CD14-positive monocyte (primary cell): ENCODE measurements around the gene DENND4B. TPM values are rescaled to one million over a fixed set of nuclear protein-coding genes. Genes with fewer than 3 reads are reported as not detected.

ENCODE experiments used
- DNase-seq, 3 donors: peaks; one replicate each; pipeline ENCODE4 v3.0.0-alpha.2; 2011 to 2022
- H2AFZ ChIP-seq: 2 replicates; pipeline ENCODE4 v1.6.0; 2012; ENCODE audit warnings: mild to moderate bottlenecking, low read depth, low read length, inconsistent platforms; ENCODE audit not compliant: insufficient read depth, poor library complexity, severe bottlenecking
- H3K27ac ChIP-seq, 2 donors: 1 replicate in 1 of 2; 2 replicates in 1 of 2; pipeline ENCODE4 v1.5.1; 2012 to 2013; ENCODE audit warnings: low read length in 2 of 2, control low read depth in 1 of 2, inconsistent platforms in 1 of 2, low read depth in 1 of 2, mild to moderate bottlenecking in 1 of 2
- H3K27me3 ChIP-seq, 2 donors: one replicate each; pipeline versions ENCODE4 v1.6.0 to v1.6.1; 2011 to 2013; ENCODE audit warnings: low read length in 2 of 2; ENCODE audit not compliant: control insufficient read depth in 2 of 2, insufficient read depth in 2 of 2
- H3K36me3 ChIP-seq, 2 donors: replicated peaks in 1 of 2; 1 replicate in 1 of 2; 2 replicates in 1 of 2; pipeline versions ENCODE4 v1.5.1 to v1.6.1; 2012 to 2013; ENCODE audit warnings: low read length in 2 of 2, control low read depth in 1 of 2, inconsistent platforms in 1 of 2, mild to moderate bottlenecking in 1 of 2; ENCODE audit not compliant: insufficient read depth in 2 of 2, control insufficient read depth in 1 of 2
- H3K4me1 ChIP-seq, 2 donors: 1 replicate in 1 of 2; 2 replicates in 1 of 2; pipeline versions ENCODE4 v1.5.1 to v1.6.1; 2012 to 2013; ENCODE audit warnings: low read length in 2 of 2, control low read depth in 1 of 2, inconsistent platforms in 1 of 2, mild to moderate bottlenecking in 1 of 2, moderate library complexity in 1 of 2; ENCODE audit not compliant: insufficient read depth in 2 of 2, control insufficient read depth in 1 of 2
- H3K4me2 ChIP-seq: replicated peaks from 2 replicates; pipeline ENCODE3; 2012; ENCODE audit warnings: low read length, moderate library complexity, mild to moderate bottlenecking; ENCODE audit not compliant: poor library complexity, severe bottlenecking; ENCODE audit errors: extremely low read depth
- H3K4me3 ChIP-seq, 3 experiments: fragments of 200-600 bp in 1 of 3; sonication (generic) in 1 of 3; replicated peaks in 1 of 3; 1 replicate in 2 of 3; 2 replicates in 1 of 3; pipeline ENCODE4 v1.5.1; 2011 to 2013; ENCODE audit warnings: low read length in 3 of 3, mild to moderate bottlenecking in 3 of 3, control low read depth in 2 of 3, low read depth in 2 of 3, inconsistent platforms in 1 of 3, moderate library complexity in 1 of 3
- H3K79me2 ChIP-seq: 2 replicates; pipeline ENCODE4 v1.6.0; 2012; ENCODE audit warnings: mild to moderate bottlenecking, control low read depth, inconsistent platforms, low read length, moderate library complexity; ENCODE audit not compliant: insufficient read depth
- H3K9ac ChIP-seq: 2 replicates; pipeline ENCODE4 v1.6.0; 2017; ENCODE audit warnings: low read length, mild to moderate bottlenecking; ENCODE audit not compliant: insufficient read depth, poor library complexity, severe bottlenecking
- H3K9me3 ChIP-seq, 2 donors: replicated peaks in 1 of 2; 1 replicate in 1 of 2; 2 replicates in 1 of 2; pipeline versions ENCODE4 v1.5.1 to v1.6.1; 2012 to 2013; ENCODE audit warnings: low read length in 2 of 2, control low read depth in 1 of 2; ENCODE audit not compliant: control insufficient read depth in 1 of 2, insufficient read depth in 1 of 2
- H4K20me1 ChIP-seq: 2 replicates; pipeline ENCODE4 v1.6.0; 2012; ENCODE audit warnings: mild to moderate bottlenecking, low read length, control low read depth, moderate library complexity; ENCODE audit not compliant: insufficient read depth
- H3K27ac Mint-ChIP-seq, 7 donors: one replicate each; pipeline ENCODE4 v1.8.0; 2020; ENCODE audit warnings: mild to moderate bottlenecking in 7 of 7, mixed read lengths in 7 of 7, moderate library complexity in 6 of 7, inconsistent platforms in 2 of 7
- H3K27me3 Mint-ChIP-seq, 3 donors: one replicate each; pipeline ENCODE4 v1.8.0; 2021 to 2022; ENCODE audit warnings: low read depth in 3 of 3, mild to moderate bottlenecking in 3 of 3, mixed read lengths in 3 of 3, moderate library complexity in 3 of 3, inconsistent platforms in 1 of 3
- H3K36me3 Mint-ChIP-seq, 2 donors: one replicate each; pipeline ENCODE4 v1.8.0; 2020; ENCODE audit warnings: mixed read lengths in 2 of 2, inconsistent platforms in 1 of 2, mild to moderate bottlenecking in 1 of 2
- H3K4me1 Mint-ChIP-seq: one replicate; pipeline ENCODE4 v1.8.0; 2020; ENCODE audit warnings: mild to moderate bottlenecking, mixed read lengths
- H3K4me3 Mint-ChIP-seq, 2 donors: one replicate each; pipeline ENCODE4 v1.8.0; 2020; ENCODE audit warnings: mild to moderate bottlenecking in 2 of 2, mixed read lengths in 2 of 2, moderate library complexity in 1 of 2
- H3K9me3 Mint-ChIP-seq, 7 donors: one replicate each; pipeline ENCODE4 v1.8.0; 2020 to 2022; ENCODE audit warnings: mixed read lengths in 7 of 7, mild to moderate bottlenecking in 6 of 7, moderate library complexity in 6 of 7, inconsistent platforms in 2 of 7
- WGBS: methylation state at CpG from one replicate; pipeline ENCODE4 v1.1.5; 2013; ENCODE audit warnings: missing lambda C conversion rate; ENCODE audit not compliant: insufficient coverage; 5-methylcytosine and 5-hydroxymethylcytosine counted together
- intact Hi-C, 2 donors: fragments of 100-400 bp; cut with micrococcal nuclease; formaldehyde crosslinking; loops; one replicate each; pipeline versions ENCODE4 v1.15.0 to v1.15.1; 2023
- polyA plus RNA-seq, 3 donors: library from polyadenylated mRNA; depleted of rRNA in 1 of 3; unstranded in 2 of 3; stranded (reverse) in 1 of 3; fragments of 300-500 nt in 2 of 3; fragments of >200 nt in 1 of 3; fragmentation: Illumina TruSeq in 2 of 3; gene quantifications; 1 replicate in 2 of 3; 2 replicates in 1 of 3; pipeline ENCODE4 v1.2.3, GENCODE V29; 2012 to 2021
- TF ChIP-seq, protein P1 (sequence below): fragments of 200-600 bp; IDR thresholded peaks from one replicate; pipeline ENCODE4 v1.8.0; 2022; ENCODE audit warnings: antibody characterized with exemption, mild to moderate bottlenecking

DENND4B gene
- polyA plus RNA-seq, 3 donors = 7.8 to 324 (median 10.9) TPM

DNA sequence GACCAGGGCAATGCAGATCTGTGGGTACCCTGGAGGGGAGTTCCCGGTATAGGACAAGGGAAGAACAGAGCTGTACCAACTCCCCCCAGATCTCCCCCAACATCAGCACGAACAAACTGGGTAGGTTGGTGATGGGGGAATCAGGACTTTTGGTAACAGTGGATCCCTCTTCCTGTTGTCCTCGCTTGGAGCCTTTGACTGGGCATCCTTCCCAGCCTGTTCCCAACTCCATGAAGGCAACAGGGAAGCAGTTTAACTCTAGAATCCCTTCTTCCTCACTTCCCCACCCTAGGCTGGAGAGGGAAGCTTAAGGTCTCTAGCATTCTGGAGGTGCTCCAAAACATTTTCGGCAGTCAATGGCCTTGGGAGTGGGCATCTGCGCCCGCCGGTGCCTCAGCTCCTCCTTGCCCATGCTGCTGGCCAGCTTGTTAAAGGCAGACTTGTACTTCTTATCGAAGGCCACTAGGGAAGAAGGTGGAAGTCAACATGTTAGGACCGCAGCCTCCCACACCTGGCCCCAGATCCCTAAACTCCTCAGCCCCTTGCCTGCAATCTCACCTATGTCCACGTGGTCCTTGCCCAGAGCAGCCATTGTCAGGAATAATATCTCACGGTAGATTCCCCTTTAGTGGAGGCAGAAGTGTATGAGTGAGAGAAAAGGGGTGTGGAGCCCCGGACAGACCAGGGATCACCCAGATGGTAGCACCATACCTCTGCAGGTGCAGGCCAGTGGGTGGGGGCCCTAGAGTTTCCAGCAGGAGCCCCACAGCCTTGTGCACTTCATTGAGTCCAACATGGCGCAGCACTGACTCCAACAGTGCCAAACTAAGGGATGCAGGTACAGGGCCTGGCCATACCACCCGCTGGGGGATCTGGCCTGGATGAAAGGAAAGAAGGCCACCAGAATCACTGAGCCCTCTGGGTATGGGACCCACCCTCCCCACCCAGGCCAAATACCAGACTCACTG, 16.3 kb downstream of the DENND4B start:
- Mint-ChIP-seq H3K9me3 (no peaks in the 10 kb centered on the region), H3K27me3 (peaks cover 0 to 5% (median 0%) of the 10 kb centered on the region in 3 donors), H3K4me3 (no peak overlapping the region), H3K36me3 (peaks cover 53 to 65% of the 10 kb centered on the region in 2 donors), H3K4me1 (peaks cover 9% of the 10 kb centered on the region), H3K27ac (peak overlapping the region in 4 of 7 donors; percentile 15 to 40 (median 33))
- Histone ChIP-seq H3K36me3 (peaks cover 57 to 63% of the 10 kb centered on the region in 2 donors), H3K27me3 (no peaks in the 10 kb centered on the region), H3K27ac (no peak overlapping the region), H3K9ac (no peak overlapping the region), H3K79me2 (no peaks in the 10 kb centered on the region), H3K9me3 (no peaks in the 10 kb centered on the region), H3K4me2 (no peak overlapping the region), H4K20me1 (peaks cover 62% of the 10 kb centered on the region), H3K4me1 (no peaks in the 10 kb centered on the region), H2AFZ (no peak overlapping the region), H3K4me3 (no peak overlapping the region)
- TF ChIP-seq, protein P1, sequence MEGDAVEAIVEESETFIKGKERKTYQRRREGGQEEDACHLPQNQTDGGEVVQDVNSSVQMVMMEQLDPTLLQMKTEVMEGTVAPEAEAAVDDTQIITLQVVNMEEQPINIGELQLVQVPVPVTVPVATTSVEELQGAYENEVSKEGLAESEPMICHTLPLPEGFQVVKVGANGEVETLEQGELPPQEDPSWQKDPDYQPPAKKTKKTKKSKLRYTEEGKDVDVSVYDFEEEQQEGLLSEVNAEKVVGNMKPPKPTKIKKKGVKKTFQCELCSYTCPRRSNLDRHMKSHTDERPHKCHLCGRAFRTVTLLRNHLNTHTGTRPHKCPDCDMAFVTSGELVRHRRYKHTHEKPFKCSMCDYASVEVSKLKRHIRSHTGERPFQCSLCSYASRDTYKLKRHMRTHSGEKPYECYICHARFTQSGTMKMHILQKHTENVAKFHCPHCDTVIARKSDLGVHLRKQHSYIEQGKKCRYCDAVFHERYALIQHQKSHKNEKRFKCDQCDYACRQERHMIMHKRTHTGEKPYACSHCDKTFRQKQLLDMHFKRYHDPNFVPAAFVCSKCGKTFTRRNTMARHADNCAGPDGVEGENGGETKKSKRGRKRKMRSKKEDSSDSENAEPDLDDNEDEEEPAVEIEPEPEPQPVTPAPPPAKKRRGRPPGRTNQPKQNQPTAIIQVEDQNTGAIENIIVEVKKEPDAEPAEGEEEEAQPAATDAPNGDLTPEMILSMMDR = no peak
- intact Hi-C loops = no loop called here
- DNase-seq = peak in 1 of 3 donors; percentile 2
- WGBS = 96% methylated on average over 4 of the region's 14 CpGs

DNA sequence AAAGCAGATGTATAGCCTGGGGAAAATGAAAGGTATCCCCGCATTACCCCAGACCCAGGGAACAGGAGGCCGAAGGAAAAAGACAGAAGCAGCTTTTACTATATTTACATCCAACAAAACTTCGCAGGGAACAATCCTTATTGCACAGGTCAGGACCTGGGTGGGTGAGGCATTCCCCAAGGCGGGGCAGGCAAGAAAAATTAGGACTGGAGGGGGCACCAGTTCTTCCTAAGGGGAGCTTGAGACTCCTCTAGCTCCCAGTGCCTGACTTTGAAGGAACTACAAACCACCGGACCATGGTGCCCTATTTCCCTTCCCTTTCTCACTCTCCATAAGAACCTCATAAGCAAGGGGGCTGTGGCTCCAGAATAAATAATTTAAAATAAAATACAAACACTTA, 17.1 kb downstream of the DENND4B start:
- 92% methylated on average over 2 of the region's 5 CpGs for WGBS
- H3K4me2 ChIP-seq = no peak overlapping the region
- no peak overlapping the region for H2AFZ ChIP-seq
- intact Hi-C loops = no loop called here
- H3K27ac ChIP-seq = no peak overlapping the region
- H3K27ac Mint-ChIP-seq = peak overlapping the region in 4 of 7 donors; percentile 40 to 68 (median 54)
- H3K4me1 Mint-ChIP-seq = peaks cover 11% of the 10 kb centered on the region
- H3K27me3 Mint-ChIP-seq = peaks cover 0 to 5% (median 0%) of the 10 kb centered on the region in 3 donors
- peaks cover 44 to 57% of the 10 kb centered on the region in 2 donors for H3K36me3 Mint-ChIP-seq
- no peaks in the 10 kb centered on the region for H3K9me3 ChIP-seq
- H4K20me1 ChIP-seq = peaks cover 54% of the 10 kb centered on the region
- no peaks in the 10 kb centered on the region for H3K79me2 ChIP-seq
- H3K36me3 ChIP-seq = peaks cover 49 to 54% of the 10 kb centered on the region in 2 donors
- peaks cover 0 to 2% of the 10 kb centered on the region in 2 donors for H3K4me1 ChIP-seq
- no peak overlapping the region for H3K4me3 Mint-ChIP-seq
- H3K4me3 ChIP-seq = no peak overlapping the region
- no peak overlapping the region for H3K9ac ChIP-seq
- TF ChIP-seq, protein P1 = no peak
- DNase-seq = no peak
- no peaks in the 10 kb centered on the region for H3K9me3 Mint-ChIP-seq
- H3K27me3 ChIP-seq = no peaks in the 10 kb centered on the region
